Right forelimb (tissue), 1 donor: Measurements from ENCODE around the gene LSM11.

Experiments
- DNase-seq: peaks from one replicate; pipeline ENCODE4 v3.0.0-alpha.2; 2018

LSM11 gene

DNA sequence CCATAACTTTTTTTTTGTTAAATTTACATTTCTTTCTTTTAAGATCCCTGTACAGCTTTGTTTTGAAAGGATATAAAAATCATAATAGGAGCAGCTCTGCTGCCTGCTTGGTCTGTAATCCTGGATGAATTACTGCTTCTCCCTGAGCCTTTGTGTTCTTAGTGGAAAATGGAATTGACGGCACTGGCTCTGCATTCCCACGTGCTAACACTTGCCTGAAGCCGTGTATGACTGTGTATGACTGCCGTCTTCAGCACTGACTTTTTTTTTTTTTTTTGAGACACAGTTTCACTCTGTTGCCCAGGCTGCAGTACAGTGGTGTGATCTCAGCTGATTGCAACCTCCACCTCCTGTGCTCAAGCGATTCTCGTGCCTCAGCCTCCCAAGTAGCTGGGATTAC lies 7.5 kb upstream of the LSM11 start:
- no peak for DNase-seq

DNA sequence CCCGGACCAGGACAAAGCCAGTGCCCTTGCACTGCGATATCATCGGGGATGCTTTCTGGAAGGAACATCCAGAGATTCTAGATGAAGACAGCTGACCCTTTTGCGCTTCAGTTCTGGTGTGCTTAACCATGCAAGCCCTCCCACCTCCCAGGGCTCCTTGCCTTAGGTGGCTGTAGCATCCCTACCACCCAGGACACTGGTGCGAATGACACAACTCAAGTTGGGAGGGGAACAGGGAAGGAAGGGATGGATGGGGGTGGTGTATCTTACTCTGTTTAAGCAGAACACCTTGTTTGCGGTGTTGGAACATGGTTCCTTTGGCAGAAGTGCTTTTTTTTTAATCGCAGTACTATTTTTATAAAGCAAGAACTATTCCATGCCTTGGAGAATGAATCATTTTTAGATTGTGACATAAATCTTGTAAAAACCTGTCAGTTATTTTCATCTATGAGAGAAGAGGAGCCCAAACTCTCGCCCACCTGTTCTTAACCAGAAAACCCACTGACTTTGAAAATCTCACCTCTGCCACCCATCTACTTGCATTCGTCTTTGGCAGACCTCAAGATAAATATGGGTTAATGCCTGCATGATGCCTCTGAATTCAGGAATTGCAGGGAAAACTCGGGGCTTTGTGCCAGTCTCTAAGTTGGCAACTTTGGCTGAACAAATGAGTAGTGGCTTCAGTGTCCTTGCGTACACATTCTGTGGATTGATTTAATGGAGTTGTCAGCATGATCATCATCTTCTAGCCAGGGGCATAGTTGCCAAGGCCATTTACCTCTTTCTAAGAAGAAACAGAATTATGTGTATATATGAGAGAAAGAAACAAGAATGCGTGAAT lies 3.9 kb upstream of the LSM11 start:
- no peak for DNase-seq

DNA sequence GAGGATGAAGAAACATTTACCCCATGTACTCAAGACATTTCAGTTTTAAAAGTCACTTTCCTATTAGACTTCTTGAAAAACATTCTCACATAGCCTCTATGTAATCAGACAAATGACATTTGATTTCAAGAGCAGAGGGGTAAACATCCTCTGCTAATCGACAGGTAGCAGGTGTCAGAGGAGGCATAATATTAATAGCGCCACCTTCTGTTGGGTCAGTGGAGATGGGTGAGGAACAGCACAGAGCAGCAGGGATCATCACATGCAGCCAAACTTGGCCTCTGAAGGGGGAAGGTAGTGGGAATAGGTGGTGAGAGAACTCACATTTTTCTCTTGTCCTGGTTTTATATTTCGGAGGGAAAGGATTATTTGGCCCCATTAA lies 3.3 kb upstream of the LSM11 start:
- no peak for DNase-seq

DNA sequence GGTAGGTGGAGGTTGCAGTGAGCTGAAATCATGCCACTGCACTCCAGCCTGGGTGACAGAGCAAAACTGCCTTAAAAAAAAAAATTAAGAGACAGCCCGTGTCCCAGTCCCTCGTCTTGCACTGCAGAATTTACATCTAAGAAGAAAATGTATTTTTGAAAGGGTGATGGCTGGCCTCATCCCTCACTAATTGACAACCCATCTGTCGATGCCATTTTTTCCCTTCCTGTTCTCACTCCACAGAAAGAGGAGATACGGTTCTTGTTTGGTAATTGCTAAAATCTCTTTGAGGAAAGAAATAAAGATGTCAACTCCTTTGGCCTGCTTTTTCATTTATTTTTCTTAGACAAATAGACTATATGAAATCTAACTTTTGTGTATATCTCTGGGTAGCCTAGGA lies 2.4 kb upstream of the LSM11 start:
- no peak for DNase-seq

DNA sequence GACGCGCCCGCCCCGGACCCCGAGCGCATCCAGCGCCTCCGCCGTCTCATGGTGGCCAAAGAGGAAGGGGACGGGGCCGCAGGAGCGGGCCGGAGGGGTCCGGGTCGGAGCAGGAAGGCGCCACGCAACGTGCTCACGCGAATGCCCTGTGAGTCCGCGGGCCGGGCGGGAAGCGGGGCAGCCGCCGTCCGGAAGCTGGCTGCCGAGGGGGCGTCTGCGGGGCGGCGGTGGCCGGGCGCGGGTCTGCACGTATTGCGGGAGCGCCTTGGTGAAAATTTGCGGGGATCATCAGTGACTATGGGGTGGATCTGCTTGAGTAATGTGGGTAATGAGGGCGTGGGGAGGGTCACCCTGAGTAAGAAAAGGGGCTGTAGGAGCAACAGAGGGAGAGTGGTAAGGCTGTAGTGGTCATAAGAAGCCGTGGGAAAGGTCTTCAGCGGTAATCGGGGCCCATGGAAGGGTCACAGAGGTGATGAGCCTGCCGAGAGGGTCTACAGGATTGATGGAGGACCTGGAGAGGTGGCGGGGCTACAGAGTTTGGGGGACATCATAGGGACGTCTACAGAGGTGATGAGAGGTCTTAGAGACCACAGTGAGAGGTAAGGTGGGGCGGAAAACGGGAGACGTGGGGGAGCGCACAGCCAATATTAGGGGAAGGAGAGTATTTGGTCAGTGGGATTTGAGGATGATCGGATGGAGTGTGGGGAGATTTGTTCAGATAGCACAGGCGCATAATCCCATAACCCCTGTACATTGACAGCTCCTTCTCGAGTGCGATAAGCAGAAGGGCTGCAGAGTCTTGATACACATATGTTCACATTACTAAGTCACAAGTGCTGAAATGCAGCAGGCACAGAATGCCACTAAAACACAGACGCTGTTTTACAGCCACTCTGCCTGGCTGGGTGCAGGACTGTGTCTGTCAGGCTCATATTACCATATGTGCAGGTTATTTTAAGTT lies 819 bp downstream of the LSM11 start:
- DNase-seq: peak; percentile 58

DNA sequence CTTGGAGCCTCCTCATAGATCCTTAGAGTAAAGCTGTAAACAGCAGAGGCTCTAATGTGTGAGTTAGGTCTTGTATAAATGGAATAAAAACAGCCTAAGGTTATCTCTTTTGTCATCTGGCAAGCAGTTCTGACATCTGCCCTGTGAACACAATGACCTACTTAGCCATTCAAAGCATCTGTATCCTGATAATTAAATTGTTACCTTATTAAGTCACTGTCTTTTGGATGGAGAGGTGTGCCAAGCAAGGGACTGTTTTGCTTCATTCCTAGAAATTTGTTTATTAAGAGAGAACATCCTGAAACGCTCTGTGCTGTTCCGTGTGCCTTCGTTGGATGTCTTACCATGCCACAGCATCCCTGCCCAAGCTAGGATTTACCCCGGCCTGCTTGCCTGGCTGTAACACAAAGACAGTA lies 1.5 kb downstream of the LSM11 start:
- no peak for DNase-seq

DNA sequence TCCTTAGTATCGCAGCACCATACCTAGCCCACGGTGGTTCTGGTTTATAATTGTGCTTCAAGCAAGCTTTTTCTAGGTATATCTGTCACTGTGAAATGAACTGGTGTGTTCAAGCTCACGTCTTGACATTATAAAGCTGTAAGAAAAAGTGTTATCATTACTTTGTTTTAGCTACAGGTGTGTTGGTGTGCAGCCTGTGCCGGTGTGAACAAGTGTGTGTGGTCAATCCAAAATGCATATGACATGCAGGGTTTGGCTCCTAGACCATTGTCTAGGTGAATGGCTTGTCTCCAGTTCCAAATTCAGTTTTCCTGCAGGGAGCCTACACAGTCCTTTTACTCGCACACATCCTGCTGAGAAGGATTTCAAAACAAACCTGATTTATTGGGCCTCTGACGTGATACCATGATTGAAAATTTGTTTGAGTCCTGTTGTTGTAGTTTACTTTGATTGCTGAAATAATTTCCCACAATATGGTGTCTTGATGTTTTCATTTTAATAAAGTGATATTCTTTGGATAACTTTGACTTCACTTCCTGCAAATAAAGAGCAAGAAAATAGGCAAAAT lies 3.7 kb downstream of the LSM11 start:
- no peak for DNase-seq

DNA sequence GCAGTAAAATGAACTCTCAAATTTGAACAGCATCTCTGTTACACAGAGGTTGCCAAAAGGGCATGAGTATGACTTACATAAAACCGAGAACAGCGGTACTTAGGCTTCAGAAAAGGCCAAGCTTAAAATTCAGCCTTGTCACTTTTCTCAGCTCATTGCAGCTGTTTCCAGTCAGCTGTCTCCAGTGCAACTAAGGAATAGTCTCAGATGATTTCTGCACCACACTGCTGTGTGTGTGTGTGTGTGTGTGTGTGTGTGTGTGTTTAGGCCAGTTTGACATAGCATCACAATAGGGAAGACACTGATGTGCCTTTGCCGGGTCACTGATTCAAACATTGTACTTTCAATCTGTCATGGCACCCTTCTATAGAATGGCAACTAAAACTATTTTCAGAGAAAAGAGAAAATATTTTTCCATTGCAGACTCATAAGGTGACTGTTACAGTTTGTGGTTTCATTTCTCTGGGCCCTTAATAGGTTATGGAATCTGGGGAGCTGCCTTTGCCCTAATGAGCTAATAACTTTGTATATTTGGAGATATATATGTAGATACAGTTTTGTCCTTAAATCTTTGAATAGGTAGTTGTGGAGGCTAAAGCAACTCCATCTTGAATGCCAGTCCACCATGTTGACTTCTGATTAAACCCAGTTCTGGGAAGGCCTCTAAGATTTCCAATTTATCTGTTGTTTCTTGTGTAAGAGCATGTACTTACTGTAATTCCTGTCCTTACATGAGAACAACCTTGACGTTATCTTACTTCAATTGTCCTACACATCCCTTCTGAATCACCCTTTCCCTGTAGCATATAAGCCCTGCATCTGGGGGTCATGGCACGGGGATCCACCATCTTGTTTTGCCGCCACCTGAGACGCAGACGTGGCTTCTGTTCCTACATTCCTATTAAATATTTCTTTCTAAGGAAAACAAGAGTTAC lies 4.5 kb downstream of the LSM11 start:
- no peak for DNase-seq

DNA sequence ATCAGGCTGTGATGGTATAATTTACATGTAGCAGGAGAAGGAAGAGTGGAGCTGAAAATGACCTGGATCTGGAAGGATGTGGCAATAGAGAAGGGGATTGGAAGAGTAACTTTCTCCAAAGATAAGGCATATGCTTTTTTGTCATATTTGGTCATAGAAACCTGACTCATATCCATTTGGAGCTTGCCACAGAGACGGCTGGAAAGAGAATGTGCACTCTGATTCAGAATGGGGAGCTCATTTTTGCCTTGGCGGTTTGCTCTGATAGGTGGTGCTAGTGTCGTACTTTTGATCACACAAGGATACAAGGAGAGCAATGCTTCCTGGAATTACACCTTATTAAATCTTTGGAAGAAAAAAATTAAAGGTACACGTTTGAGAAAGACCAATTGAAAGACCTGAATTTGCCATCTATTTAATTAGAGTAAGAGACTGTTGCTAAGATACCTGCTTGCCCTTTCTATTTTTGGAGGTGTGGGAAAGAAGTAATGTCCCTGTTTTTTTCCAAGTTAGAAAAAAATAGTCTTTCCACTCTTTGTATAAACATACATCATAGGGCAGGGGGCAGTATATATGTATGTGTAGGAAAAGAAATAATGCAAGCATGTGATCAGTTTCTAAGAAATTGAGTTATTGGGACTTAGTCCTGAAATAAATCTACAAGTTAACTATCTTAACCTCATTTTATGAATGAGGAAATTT lies 5.4 kb downstream of the LSM11 start:
- DNase-seq: no peak

DNA sequence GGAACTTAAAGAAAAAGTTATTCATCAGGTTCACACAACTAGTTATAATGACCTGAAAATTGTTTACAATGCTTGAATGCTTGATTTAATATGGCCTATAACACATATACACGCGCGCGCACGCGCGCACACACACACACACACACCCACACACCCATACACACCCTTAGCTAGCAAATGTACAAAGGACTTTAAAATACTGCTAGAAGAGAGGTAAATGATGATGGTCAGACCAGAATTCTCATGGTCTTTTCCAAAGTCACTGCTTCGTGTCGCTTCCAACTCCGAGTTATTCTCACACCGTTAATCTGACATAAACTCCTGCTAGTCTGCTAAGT lies 5.9 kb downstream of the LSM11 start:
- no peak for DNase-seq

DNA sequence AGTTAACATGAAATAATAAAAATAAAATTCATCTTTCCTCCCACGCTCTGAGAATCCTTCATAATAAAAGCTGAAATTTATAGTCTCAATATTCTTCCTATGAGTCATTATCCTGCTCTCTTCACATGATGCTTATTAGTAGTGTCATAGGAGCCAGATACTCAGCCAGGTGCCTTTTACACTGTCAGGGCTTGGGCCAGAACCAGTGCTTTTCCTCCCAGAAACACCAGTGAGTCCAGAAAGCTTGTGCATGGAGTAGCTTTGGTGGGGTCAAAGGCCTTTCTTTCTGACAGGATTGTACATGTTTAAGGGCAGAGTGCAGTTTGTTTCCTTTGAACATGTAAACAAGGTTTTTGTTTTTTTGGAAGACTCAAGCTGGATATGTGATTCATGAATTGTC lies 6.8 kb downstream of the LSM11 start:
- DNase-seq: no peak

DNA sequence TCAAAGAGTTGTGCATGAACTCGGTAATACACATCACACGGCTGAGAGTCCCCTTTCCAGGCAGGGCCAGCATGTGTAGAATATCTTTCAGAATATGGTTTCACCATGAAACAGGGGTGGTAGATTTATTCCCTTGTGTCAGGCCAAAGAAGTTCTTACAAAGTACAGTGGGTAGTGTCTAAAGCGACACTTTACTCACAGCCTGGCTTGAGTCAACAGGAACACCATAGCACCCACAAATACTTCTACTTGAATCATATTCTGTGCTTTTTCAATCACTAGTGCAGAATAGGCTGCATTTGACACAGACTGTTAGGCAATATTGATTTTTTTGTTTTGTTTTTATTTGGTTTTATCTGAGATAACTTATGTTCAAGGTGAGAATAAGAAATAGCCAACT lies 12.6 kb downstream of the LSM11 start:
- DNase-seq: no peak

DNA sequence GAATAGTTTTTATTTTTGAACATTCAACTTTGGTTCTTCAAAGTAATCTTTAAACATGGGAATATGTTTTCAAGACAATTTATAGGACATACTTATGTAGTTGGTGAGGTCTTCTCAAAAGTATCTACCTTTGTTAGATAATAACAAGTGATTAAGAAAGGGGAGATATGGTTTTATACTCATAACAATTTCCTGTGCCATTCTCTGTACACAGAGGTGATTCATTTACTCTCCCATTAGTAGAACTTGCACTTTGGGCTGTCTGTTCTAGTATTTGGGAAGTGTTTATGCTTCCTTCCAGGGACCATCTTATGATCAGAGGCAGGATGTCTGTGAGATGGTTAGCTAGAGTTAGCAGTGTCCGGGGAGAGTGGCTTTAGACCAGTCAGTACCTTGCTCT lies 15.2 kb downstream of the LSM11 start:
- no peak for DNase-seq

DNA sequence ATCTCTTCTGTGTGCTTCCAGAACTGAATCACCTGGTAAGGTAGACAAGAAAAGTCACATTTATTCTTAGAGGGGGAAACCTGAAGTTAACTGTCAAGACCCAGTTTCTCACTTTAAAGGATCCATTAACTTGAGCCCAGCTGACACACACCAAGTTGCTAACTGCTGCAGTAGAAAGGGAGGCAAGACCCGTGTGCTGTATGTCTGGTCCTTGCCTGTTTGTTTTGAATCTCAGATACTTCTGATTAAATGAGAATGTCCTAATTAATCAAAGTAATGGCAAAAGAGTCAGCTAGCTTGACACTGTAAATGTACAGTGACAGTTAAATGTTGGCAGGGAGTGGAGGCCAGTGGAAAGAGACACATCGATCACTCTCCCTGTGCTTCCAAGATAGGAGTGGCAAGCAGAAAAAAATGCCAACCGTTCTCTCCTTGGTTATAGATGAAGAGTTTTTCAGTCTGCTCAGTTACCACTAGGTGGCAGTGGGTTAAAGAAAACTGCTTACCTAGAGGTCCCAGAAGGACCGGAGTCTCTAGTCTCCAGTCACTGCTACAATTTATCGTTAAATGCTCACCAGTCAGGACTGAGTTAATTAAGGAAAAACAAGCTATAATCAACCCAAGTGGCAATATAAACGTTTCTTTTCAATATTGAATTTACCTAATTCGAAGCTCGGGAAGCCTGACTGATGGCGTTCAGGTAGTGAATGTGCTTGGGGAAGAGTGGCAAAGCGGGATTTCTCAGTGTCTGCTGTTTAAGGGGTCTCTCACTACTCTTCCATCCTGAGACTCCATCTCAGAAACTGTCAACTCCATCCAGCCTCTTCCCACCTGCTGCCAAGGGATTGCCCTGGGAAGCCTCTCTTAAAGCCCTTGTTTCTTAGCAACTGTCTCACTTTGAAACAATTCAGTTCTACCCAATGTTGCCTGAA lies 18.4 kb downstream of the LSM11 start:
- no peak for DNase-seq

DNA sequence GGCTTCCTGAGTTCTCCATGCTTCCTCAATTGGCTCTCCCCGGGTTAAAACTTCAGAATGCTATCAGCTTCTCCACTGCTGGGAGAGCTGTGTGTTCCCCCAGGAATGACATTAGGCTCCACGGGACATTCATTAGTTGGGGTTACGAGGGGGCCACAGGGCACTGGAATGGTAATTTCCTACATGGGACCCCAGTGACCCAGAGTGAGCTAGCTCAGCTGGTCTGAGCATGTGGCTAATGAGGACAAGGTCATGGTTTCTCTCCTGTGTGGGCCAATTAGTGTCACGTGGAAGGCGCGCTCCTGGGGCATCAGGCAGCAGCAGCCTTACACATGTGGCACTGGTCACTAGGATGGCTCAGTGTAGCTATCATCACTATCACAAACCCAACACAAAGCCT lies 21.0 kb downstream of the LSM11 start:
- no peak for DNase-seq

DNA sequence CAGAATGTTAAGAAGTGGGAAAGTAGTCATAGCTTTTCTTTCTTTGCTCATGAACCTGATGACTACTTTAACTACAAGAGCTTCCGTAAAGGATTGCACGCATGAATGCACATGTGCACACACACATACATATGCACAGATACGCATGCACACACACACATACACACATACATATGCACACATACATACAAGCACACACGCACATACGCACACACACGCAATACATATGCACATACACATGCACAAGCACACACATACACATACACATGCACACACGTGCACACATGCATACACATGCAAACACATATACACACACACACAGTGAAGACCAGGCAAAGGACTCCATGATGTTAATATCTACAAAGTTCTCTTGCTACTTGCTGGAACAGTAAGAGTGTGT lies 22.9 kb downstream of the LSM11 start:
- no peak for DNase-seq

DNA sequence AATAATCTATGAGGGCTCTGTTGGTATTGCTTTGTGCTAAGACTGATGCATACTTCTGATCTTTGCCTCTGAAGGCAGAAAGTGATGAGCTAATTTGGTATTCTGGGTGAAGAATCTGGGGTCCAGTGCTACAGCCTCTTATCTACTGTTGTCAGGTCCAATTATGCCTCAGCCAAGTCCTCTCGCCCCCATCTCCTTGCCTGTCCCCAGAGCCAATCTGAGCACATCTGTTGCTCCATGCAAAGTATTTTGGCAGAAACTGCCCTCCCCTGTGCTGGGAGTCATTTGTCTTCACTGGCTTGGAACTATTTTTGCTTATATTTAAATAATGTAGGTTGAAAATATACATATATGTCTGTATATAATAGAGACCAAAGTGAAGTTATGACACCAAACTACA lies 23.4 kb downstream of the LSM11 start:
- DNase-seq: no peak

DNA sequence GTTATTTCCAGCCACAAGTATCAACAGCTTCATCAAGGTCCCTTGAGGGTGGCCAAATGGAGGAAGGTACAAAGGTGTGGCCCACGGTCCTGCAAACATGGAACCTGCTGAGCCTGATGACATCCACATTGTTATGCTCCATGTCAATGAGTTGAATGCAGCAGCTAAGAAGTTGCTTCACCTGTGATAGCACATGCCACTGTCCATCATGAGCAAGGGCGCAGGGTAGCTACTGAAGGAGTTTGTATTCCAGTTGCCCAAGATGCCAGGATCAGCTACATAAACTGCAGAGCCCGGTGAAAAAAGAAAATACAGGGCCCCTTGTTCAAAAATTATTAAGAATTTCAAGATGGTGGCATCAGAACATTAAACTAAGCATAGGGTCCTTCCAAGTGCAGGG lies 24.2 kb downstream of the LSM11 start:
- DNase-seq: no peak

DNA sequence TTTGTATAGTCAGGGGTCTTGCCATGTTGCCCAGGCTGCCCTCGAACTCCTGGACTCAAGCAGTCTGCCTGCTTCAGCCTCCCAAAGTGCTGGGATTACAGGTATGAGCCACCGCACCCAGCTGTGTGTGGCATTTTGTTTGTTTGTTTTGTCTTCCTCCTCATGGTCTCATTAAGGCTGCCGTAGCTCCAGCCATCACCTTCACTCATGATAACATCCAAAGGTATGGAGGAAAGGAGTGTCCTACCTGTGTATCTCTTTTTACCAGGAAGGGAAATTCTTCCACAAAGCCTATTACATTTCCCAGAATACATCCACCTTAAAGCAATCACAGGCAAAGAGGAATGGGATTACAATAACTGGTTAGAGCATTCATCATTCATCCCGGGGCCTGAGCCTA lies 27.2 kb downstream of the LSM11 start:
- no peak for DNase-seq

DNA sequence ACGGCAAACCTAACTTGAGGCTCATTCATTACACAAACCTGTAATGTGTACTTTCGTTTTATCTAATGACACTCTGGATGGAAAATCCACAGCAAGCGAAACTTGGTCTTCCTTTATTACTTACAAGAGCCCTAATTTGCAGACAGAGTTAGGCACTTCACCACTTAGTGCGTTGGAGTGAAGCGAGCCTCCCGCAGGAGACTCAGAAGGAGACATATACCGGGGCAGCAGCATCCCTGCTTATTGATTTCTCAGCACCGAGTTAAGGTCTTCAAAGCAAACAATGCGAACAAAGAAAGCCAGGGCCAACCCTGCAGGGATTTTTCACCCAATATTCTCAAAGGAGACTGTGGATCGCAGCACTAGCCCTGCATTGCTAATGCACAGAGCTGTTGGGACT lies 28.6 kb downstream of the LSM11 start:
- DNase-seq: no peak
